PC-3 (cell line): Measurements from ENCODE around the gene TBC1D5.

Experiments used
- EZH2 ChIP-seq: fragments of 300-600 bp; sonication (generic); IDR thresholded peaks from one replicate; pipeline ENCODE4 v1.6.1; 2017; ENCODE audit warnings: antibody characterized with exemption, mild to moderate bottlenecking, low read length; ENCODE audit not compliant: unreplicated experiment
- TF ChIP-seq, protein P1 (sequence below): fragments of 300-600 bp; sonication (generic); conservative IDR thresholded peaks from 2 replicates; pipeline ENCODE4 v1.5.1; 2017; ENCODE audit warnings: antibody characterized with exemption, low read depth, mild to moderate bottlenecking, low read length

DNA sequence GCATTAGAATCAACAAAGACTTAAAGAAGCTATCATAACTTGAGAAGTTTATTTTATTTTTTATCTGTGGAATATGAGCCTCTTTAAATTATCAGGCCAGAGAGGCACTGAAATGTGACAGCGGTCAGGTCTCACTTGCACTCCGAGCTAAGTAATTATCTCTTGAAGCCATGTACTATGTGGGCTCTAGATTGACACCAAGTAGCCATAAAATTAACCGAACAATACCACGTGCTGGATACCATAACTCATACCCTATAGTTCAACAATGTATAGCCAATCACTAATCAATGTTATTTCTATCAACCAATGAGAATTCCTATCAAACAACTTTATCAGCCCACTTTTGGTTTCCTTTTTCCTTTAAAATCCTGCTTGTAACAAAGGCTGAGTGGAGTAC, 299.3 kb downstream of the TBC1D5 start:
- TF ChIP-seq, protein P1, sequence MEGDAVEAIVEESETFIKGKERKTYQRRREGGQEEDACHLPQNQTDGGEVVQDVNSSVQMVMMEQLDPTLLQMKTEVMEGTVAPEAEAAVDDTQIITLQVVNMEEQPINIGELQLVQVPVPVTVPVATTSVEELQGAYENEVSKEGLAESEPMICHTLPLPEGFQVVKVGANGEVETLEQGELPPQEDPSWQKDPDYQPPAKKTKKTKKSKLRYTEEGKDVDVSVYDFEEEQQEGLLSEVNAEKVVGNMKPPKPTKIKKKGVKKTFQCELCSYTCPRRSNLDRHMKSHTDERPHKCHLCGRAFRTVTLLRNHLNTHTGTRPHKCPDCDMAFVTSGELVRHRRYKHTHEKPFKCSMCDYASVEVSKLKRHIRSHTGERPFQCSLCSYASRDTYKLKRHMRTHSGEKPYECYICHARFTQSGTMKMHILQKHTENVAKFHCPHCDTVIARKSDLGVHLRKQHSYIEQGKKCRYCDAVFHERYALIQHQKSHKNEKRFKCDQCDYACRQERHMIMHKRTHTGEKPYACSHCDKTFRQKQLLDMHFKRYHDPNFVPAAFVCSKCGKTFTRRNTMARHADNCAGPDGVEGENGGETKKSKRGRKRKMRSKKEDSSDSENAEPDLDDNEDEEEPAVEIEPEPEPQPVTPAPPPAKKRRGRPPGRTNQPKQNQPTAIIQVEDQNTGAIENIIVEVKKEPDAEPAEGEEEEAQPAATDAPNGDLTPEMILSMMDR, result no peak
- TF ChIP-seq EZH2, result no peak
